AG04449 (cell line): ENCODE measurements around the gene RAB7A.

Experiments
- CTCF ChIA-PET: fragments of 350-600 bp; formaldehyde crosslinking; extraction: SDS; loops from one replicate; lab custom pipeline; 2021; ENCODE audit warnings: antibody characterized with exemption; lab: Yijun Ruan, JAX
- POLR2A ChIA-PET: fragments of 400-600, 350-600 bp; formaldehyde crosslinking; extraction: SDS; loops from one replicate; lab custom pipeline; 2020; ENCODE audit warnings: antibody characterized with exemption, inconsistent platforms; lab: Yijun Ruan, JAX
- DNase-seq: peaks from one replicate; pipeline ENCODE4 v3.0.0-alpha.2; 2010; ENCODE audit warnings: low read depth, low spot score
- H3K4me3 ChIP-seq: 2 replicates; pipeline ENCODE4 v1.5.1; 2011; ENCODE audit warnings: low read depth, mild to moderate bottlenecking, control low read depth, low read length
- TF ChIP-seq, protein P1 (sequence below): IDR thresholded peaks from one replicate; pipeline ENCODE4 v1.5.1; 2011; ENCODE audit warnings: mild to moderate bottlenecking, moderate library complexity, low read length, control low read depth, inconsistent platforms; ENCODE audit not compliant: insufficient read depth; ENCODE audit errors: missing control alignments

RAB7A gene

DNA sequence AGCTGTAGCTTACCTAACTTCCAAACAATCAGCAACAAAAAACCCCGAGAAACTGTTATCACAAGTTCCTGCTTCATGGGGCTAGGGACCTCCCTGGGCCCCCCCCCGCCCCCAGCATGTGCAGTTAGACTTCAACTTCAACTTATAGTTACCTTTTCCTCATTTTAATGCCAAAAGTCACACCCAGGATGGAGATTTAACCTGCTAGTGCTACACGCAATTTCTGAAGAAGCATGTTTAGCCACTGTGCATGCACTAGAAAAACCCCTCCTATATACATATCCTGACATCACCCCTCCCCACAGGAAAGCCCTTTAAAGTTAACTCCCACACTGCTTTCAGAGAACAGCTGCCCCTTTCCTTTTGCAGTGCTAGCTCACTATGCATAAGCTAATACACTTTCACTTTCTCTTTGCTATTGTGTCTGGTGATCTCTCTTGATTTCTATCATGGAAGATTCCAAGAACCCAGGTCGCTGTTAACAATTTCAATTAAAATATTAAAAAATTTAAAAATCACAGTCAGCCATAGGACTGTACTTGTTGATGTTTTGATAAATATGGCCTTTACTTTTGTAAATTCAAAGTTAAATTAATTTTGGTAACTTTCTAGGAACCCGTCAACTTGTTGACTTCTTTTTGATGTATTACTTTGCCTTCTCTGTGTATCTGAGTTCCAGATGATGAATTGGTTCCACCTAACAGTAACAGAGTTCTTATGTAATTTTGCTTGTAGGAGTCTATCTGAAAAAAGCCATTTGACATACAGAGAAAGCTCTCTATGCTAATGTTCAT is 78.2 kb downstream of the RAB7A start:
- TF ChIP-seq, protein P1, sequence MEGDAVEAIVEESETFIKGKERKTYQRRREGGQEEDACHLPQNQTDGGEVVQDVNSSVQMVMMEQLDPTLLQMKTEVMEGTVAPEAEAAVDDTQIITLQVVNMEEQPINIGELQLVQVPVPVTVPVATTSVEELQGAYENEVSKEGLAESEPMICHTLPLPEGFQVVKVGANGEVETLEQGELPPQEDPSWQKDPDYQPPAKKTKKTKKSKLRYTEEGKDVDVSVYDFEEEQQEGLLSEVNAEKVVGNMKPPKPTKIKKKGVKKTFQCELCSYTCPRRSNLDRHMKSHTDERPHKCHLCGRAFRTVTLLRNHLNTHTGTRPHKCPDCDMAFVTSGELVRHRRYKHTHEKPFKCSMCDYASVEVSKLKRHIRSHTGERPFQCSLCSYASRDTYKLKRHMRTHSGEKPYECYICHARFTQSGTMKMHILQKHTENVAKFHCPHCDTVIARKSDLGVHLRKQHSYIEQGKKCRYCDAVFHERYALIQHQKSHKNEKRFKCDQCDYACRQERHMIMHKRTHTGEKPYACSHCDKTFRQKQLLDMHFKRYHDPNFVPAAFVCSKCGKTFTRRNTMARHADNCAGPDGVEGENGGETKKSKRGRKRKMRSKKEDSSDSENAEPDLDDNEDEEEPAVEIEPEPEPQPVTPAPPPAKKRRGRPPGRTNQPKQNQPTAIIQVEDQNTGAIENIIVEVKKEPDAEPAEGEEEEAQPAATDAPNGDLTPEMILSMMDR: no peak
- DNase-seq: no peak
- no peak overlapping the region for H3K4me3 ChIP-seq
- POLR2A ChIA-PET: interaction anchor here (0.7 kb wide), 1 partner anchor 105 kb away, joined by 3 read pairs; no protein-coding TSS in a partner anchor
- CTCF ChIA-PET: interaction anchor here (0.8 to 3.3 kb wide), 3 partner anchors 9 to 124 kb away, joined by 3 to 31 read pairs (median 8); no protein-coding TSS in a partner anchor

DNA sequence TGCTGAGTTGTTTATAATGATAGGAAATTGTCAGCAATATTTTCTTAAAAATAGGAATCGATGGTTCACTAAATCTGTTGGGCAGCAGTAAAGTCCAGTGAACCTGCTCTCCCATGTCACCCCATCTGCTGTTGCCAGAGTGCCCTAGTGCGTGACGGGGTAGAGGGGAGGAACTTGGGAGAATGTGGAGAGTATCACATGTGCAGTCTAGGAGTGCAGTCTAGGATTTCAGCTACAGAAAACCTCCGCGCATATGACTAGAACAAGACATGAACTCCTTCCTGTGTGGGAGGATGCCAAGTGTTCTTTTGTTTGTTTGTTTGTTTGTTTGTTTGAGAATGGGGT is 78.8 kb downstream of the RAB7A start:
- no peak for DNase-seq
- ChIA-PET CTCF (interaction anchor here (0.8 to 3.3 kb wide), 3 partner anchors 10 to 124 kb away, joined by 3 to 31 read pairs (median 8); no protein-coding TSS in a partner anchor), POLR2A (interaction anchor here (0.7 kb wide), 1 partner anchor 106 kb away, joined by 3 read pairs; no protein-coding TSS in a partner anchor)
- no peak overlapping the region for H3K4me3 ChIP-seq
- TF ChIP-seq, protein P1: no peak

DNA sequence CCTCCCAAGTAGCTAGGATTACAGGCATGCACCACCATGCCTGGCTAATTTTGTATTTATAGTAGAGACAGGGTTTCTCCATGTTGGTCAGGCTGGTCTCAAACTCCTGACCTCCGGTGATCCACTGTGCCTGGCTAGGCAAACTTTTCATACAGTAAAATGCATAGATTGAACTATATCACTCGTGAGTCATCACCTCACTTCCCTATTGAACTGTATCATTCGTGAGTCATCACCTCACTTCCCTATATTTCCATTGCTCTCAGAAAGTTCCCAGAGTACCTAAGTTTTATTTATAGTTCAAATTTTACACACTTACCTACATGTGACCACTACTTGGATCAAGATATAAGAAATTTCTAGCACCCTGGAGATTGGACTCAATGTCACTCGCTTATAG is 79.8 kb downstream of the RAB7A start:
- no peak for DNase-seq
- TF ChIP-seq, protein P1: no peak
- ChIA-PET POLR2A (no interaction called here), CTCF (interaction anchor here (2.8 to 3.3 kb wide), 3 partner anchors 11 to 125 kb away, joined by 10 to 31 read pairs (median 20); no protein-coding TSS in a partner anchor)
- H3K4me3 ChIP-seq: no peak overlapping the region

DNA sequence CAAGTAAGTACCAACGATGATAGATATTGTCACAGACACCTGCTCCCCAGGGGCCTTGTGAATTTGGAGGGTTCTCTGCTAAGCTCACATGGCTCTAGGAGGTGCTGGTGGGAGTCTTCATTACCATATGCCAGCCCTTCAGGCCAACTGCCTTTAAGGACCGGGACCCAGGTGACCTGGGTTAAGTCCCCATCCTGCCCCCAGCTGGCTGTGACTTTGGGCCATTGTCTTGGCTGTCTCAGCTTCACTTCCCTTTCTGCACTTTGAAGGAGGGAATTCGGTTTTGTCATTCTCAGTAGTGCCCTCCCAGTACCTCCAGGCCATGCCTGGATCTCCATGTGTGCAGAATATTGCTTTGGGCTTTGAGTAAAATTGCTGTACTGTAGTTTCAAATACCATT is 80.6 kb downstream of the RAB7A start:
- TF ChIP-seq, protein P1: no peak
- no peak overlapping the region for H3K4me3 ChIP-seq
- ChIA-PET POLR2A (no interaction called here), CTCF (interaction anchor here (2.8 to 3.0 kb wide), 2 partner anchors 12 to 126 kb away, joined by 10 to 20 read pairs; no protein-coding TSS in a partner anchor)
- no peak for DNase-seq

DNA sequence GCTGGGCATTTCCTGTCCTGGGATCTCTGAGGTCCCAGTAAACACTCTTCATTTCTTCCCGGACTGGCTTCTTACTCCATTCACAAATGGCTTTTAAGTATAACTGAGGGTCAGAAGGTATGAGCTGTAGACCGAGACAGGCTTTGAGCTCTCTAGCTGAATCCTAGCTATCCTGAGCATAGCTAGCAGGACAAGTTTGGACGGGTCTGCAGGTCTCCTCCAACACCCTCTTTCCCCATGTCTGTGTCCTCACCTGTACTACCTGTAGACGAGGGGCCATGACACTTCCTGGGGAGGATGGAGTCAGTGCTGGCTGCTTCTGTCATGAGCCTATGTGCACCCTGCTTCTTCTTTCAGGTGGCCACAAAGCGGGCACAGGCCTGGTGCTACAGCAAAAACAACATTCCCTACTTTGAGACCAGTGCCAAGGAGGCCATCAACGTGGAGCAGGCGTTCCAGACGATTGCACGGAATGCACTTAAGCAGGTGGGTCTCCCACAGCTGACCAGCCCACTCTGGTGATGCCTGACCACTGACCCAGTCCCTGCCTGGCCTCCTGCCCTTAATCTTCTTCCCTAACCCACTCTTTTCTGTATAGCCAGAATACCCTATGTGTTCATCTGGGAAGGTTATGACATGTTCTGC is 81.3 kb downstream of the RAB7A start:
- H3K4me3 ChIP-seq: no peak overlapping the region
- no peak for DNase-seq
- POLR2A ChIA-PET: no interaction called here
- TF ChIP-seq, protein P1: no peak
- CTCF ChIA-PET: interaction anchor here (2.8 to 3.0 kb wide), 2 partner anchors 12 to 126 kb away, joined by 10 to 20 read pairs; no protein-coding TSS in a partner anchor

DNA sequence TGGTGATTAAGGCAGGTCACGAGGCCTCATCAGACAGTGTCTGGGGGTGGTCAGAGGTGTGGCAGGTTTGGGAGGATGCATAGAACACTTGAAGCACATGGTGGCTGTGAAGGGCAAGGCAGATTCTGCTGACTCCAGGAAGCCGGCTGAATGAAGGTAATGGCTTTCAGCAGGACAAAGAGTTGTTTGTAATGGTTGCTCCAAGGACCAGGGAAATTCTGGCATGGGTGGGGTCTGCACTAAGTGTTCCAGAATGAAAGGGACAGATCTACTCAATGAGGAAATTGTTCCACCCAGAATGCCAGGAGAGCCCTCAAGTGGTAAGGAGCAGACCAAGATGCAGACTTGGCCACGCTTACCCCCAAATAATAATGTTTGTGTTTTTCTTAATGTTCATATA is 82.7 kb downstream of the RAB7A start:
- DNase-seq: no peak
- TF ChIP-seq, protein P1: no peak
- POLR2A ChIA-PET: no interaction called here
- H3K4me3 ChIP-seq: no peak overlapping the region
- CTCF ChIA-PET: interaction anchor here (0.8 to 3.0 kb wide), 4 partner anchors 13 to 191 kb away, joined by 4 to 20 read pairs (median 12); no protein-coding TSS in a partner anchor
